ENCODE results near the gene HES6.

HES6 gene

DNA sequence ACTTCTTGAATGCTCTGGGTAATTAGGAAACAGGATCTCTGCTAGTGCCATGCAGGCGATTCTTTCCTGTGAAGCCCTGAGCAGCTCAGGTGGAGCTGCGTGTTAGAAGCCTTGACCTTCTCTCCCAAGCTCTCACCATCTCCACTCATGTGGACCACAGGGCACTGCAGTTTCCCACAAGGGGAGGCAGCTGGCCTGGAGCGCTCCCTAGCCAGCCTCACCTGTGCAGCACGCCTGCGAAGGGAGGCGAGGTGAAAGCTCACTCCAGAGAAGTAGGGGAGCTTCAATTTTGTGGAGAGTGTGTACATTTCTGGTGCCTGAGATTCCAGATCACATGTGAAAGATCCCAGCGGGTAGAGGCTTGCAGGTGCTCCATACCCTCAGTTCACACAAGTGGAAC lies 11.1 kb upstream of the HES6 start:
- no peaks in the 10 kb centered on the region for H3K27me3 ChIP-seq
- H3K4me1 ChIP-seq (ENCODE audit: control insufficient read depth in 1 of 2, insufficient read depth in 1 of 2, low read depth in 1 of 2, low read length in 1 of 2): peaks cover 0 to 6% of the 10 kb centered on the region in 2 experiments
- peaks cover 51% of the 10 kb centered on the region for H3K36me3 ChIP-seq
- no peaks in the 10 kb centered on the region for H3K9me3 ChIP-seq
- H3K27ac ChIP-seq: no peak overlapping the region
- TF ChIP-seq, protein P1, sequence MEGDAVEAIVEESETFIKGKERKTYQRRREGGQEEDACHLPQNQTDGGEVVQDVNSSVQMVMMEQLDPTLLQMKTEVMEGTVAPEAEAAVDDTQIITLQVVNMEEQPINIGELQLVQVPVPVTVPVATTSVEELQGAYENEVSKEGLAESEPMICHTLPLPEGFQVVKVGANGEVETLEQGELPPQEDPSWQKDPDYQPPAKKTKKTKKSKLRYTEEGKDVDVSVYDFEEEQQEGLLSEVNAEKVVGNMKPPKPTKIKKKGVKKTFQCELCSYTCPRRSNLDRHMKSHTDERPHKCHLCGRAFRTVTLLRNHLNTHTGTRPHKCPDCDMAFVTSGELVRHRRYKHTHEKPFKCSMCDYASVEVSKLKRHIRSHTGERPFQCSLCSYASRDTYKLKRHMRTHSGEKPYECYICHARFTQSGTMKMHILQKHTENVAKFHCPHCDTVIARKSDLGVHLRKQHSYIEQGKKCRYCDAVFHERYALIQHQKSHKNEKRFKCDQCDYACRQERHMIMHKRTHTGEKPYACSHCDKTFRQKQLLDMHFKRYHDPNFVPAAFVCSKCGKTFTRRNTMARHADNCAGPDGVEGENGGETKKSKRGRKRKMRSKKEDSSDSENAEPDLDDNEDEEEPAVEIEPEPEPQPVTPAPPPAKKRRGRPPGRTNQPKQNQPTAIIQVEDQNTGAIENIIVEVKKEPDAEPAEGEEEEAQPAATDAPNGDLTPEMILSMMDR (IDR thresholded peaks at IDR 0.05): no peak
- no peak overlapping the region for H3K4me3 ChIP-seq (ENCODE audit: low read depth in 1 of 2, low read length in 1 of 2)

DNA sequence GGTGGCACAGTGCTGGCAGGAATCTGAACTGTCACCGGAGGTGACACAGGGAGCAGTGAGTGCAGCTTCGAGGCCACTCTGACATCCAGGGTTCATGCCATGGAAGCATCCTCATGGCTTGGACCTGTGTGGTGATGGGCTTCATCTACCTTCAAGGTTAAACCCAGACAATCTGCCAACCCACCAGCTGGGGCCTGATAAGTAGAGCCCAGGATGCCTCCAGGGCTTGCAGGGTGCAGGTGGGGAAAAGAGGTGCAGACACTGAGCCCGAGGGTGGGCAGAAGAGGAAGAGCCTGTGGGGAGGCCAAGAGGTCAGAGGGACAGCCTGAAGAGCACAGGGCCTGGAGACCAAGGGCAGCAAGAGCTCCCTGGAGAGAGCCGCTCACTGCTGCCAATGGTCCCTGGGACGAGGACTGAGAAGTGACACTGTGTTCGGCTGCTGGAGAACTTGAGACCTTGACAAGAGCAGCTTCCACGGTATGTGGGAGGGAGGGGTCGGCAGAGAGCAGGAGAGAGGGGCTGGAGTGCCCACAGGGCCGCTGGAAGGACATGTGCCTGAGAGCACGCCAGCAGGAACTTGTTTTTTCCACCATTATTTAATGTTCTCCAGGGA lies 8.1 kb upstream of the HES6 start:
- H3K4me3 ChIP-seq (ENCODE audit: low read depth in 1 of 2, low read length in 1 of 2): no peak overlapping the region
- no peaks in the 10 kb centered on the region for H3K9me3 ChIP-seq
- H3K27me3 ChIP-seq: peaks cover 3% of the 10 kb centered on the region
- H3K4me1 ChIP-seq (ENCODE audit: control insufficient read depth in 1 of 2, insufficient read depth in 1 of 2, low read depth in 1 of 2, low read length in 1 of 2): peaks cover 0 to 6% of the 10 kb centered on the region in 2 experiments
- TF ChIP-seq, protein P1 (IDR thresholded peaks at IDR 0.05): no peak
- peaks cover 33% of the 10 kb centered on the region for H3K36me3 ChIP-seq
- H3K27ac ChIP-seq: no peak overlapping the region

DNA sequence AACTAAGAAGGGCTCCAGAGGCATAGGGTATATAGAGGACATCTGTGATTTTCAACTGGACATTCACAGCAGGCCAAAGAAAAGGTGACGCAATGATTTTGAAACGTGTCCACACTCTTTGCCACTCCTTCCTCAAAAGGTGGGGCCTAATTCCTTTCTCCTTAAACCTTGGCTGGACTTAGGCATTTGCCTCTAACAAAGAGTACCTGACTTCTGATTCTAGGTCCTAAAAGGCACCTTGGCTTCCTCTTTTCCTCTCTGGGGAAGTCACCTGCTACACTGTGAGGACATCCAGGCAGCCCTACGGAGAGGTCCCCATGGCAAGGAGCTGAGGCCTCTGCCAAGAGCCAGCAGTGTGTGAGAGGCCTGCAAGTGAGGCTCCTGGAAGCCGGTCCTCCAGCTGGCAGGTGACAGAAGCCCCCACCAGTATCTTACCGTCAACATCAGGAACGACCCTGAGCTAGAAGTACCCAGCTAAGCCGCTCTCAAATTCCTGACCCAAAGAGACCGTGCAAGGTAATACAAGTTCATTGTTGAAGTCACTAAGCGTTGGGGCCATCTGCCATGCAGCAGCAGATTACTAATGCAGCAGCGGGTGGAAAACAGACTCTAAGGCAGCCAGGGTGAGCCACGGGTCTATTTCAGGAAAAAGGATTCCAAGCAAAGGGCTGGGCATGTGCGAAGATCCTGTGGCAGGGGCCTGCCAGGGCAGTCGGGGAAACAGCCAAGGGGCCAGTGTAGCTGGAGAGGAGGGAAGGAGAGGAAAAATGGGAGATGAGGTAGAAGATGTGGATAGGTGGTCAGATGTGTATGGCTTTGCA lies 7.4 kb upstream of the HES6 start:
- H3K9me3 ChIP-seq: no peaks in the 10 kb centered on the region
- H3K27ac ChIP-seq: no peak overlapping the region
- H3K4me3 ChIP-seq (ENCODE audit: low read depth in 1 of 2, low read length in 1 of 2): no peak overlapping the region
- peaks cover 0 to 6% of the 10 kb centered on the region in 2 experiments for H3K4me1 ChIP-seq (ENCODE audit: control insufficient read depth in 1 of 2, insufficient read depth in 1 of 2, low read depth in 1 of 2, low read length in 1 of 2)
- TF ChIP-seq, protein P1 (IDR thresholded peaks at IDR 0.05): no peak
- peaks cover 11% of the 10 kb centered on the region for H3K27me3 ChIP-seq
- peaks cover 26% of the 10 kb centered on the region for H3K36me3 ChIP-seq

DNA sequence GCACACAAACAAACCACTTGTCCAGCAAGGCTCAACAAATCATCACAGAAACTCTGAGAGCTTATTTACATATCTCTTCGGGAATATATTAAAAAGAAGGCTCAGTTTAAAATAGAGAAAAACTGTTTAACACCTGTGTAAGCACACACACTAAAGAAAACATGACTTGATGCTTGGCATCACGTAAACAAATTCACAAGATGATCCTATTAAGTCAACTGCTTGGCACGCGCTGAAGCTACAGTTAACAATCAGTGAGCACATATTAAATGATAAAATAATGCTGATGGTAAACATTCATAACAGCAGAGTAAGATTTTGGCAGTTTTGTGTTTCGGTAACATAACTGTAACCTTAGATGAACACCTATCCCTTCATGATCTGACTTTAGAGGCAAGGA lies 4.3 kb upstream of the HES6 start:
- Histone ChIP-seq H3K4me1 (ENCODE audit: control insufficient read depth in 1 of 2, insufficient read depth in 1 of 2, low read depth in 1 of 2, low read length in 1 of 2) (peaks cover 15 to 16% of the 10 kb centered on the region in 2 experiments), H3K9me3 (no peaks in the 10 kb centered on the region), H3K36me3 (peaks cover 12% of the 10 kb centered on the region), H3K27ac (no peak overlapping the region), H3K4me3 (ENCODE audit: low read depth in 1 of 2, low read length in 1 of 2) (no peak overlapping the region), H3K27me3 (peaks cover 41% of the 10 kb centered on the region)
- TF ChIP-seq, protein P1 (IDR thresholded peaks at IDR 0.05): no peak

DNA sequence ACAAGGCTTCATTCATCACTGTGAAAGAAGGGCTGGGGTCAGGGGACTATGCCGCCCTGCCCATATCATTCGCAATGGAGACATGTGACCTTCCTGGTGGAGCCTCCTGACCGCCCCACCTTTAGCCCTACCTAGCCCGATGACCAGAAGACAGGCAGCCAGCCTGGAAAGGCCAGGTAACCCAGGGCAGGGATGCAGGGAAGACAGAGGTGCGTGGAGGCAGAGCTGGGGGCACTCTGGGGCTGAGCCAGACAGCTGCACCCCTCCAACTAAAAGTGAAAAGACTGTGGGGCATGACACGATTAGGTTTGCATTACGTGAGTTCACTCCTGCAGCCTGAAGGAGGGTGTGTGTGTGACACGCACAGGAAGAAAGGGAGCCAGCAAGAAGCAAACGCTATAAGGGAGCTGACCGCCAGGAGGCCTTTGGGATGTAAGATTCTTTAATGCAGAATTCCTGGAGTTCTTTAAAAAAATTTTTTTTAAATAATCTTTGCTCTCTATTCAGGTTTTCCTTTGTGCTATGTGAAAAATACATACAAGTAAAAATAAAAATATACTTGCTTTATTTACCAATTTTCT lies 3.7 kb upstream of the HES6 start:
- Histone ChIP-seq H3K4me1 (ENCODE audit: control insufficient read depth in 1 of 2, insufficient read depth in 1 of 2, low read depth in 1 of 2, low read length in 1 of 2) (peaks cover 20 to 21% of the 10 kb centered on the region in 2 experiments), H3K27me3 (peaks cover 47% of the 10 kb centered on the region), H3K4me3 (ENCODE audit: low read depth in 1 of 2, low read length in 1 of 2) (no peak overlapping the region), H3K36me3 (peaks cover 12% of the 10 kb centered on the region), H3K27ac (no peak overlapping the region), H3K9me3 (no peaks in the 10 kb centered on the region)
- TF ChIP-seq, protein P1 (IDR thresholded peaks at IDR 0.05): no peak
